ENCODE measurements around the gene PLAAT4. TPM values are rescaled to one million over a fixed set of nuclear protein-coding genes. Genes with fewer than 3 reads are reported as not detected.

The PLAAT4 gene
- total RNA-seq (2022; extraction: Qiagen RNA extraction; ENCODE audit: low read depth): 1.8 to 4.4 TPM (median 2.1 TPM) in 5 replicates

GRCh38 chr11:63536669-63537292, at the start of gene PLAAT4:
Gene PLAAT4, plus strand, starts transcription at chr11:63536808. Its CDS starts 61 bp downstream, at chr11:63536869.

GRCh38 chr11:63490551-63491239, 45.9 kb upstream of the PLAAT4 start, which contains the start of gene PLAAT5:
Gene PLAAT5, minus strand, starts transcription at chr11:63491167. Its CDS starts 133 bp downstream, at chr11:63491034.

DNA sequence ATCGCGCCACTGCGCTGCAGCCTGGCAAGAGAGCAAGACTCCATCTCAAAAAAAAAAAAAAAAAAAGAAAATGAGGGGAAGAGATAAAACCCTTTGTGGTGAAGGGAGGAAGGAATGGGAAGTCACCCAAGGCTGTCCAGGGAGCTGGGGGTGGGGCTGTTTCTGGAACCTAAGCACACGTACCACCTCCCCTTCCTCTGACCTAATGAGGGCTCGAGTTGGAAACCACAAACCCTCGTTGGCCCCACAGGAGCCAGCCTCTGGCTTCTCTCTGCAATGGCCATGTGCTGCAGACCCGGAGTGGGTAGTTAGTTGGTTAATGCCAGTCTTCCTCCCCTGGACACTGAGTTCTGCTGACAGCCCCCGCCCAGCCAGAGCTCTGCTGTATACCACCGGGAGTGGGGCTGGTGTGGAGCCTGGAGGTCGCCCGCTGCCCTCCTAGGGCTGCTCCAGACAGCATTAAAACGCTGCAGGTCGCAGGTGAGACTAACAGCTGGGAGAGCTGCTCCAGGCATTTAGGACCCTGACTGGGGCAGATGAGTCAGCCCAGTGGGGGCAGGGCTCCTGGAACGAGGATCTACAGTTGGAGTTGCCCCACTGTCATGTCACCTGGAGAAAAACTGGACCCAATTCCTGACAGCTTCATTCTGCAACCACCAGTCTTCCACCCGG, 30.6 kb upstream of the PLAAT4 start, which contains the start of gene LGALS12:
TSS of gene LGALS12 (plus strand) at position 228 of the 672 bp plus-strand sequence. CDS start at position 603, 375 bp downstream.

DNA sequence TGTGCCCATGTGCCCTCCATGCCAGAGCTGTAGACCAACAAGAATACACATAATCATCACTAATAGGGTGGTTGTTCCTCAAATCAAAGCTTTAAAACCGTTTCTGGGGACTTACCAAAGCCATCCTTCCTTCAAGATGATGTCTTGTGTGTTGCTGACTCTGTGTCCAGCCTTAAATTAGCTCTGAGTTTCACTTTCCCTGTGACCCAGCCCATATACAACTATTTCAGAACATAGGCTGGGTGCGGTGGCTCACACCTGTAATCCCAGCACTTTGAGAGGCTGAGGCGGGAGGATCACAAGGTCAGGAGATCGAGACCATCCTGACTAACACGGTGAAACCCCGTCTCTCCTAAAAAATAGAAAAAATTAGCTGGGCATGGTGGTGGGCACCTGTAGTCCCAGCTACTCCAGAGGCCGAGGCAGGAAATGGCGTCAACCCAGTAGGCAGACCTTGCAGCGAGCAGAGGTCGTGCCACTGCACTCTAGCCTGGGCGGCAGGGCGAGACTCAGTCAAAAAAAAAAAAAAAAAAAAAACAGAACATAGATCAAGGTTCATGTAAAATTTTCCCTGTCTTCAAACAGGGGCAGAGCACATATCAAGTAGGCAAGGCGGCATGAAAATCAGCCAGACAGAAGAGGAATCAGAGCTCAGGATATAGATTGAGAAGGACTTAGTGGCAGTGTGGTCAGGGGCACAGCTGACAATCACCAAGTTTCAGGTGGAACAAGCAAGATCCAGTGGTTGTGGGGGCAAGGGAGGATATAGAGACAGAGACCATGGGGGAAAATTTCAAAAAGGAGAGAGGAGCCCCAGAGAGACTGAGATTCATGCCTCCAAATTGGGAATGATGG, 26.8 kb downstream of the PLAAT4 start, which contains the start of gene PLAAT2:
TSS of gene PLAAT2 (minus strand) at position 179 of the 855 bp plus-strand sequence. CDS start at position 124, 55 bp downstream.

Other genes starting within 250 kb of the PLAAT4 start
- gene SLC22A9, start 167.0 kb upstream of the PLAAT4 start, total RNA-seq (2022; extraction: Qiagen RNA extraction; ENCODE audit: low read depth): not detected in 5 replicates
- not detected in 5 replicates for gene PLAAT5, start 45.6 kb upstream of the PLAAT4 start, total RNA-seq (2022; extraction: Qiagen RNA extraction; ENCODE audit: low read depth)
- 0.16 TPM in 1 of 5 replicates, not detected in the others for gene LGALS12, start 30.7 kb upstream of the PLAAT4 start, total RNA-seq (2022; extraction: Qiagen RNA extraction; ENCODE audit: low read depth)
- gene PLAAT2, start 26.6 kb downstream of the PLAAT4 start, total RNA-seq (2022; extraction: Qiagen RNA extraction; ENCODE audit: low read depth): 0.51 to 1.3 TPM (median 0.89 TPM) in 5 replicates
- gene PLAAT3, start 77.6 kb downstream of the PLAAT4 start, total RNA-seq (2022; extraction: Qiagen RNA extraction; ENCODE audit: low read depth): 52.1 to 72.6 TPM (median 64.8 TPM) in 5 replicates
- gene ATL3, start 134.6 kb downstream of the PLAAT4 start, total RNA-seq (2022; extraction: Qiagen RNA extraction; ENCODE audit: low read depth): 32.7 to 38.5 TPM (median 35.8 TPM) in 5 replicates
- 95.6 to 110 TPM (median 103 TPM) in 5 replicates for gene RTN3, start 144.7 kb downstream of the PLAAT4 start, total RNA-seq (2022; extraction: Qiagen RNA extraction; ENCODE audit: low read depth)
- gene ZFTA, start 232.0 kb downstream of the PLAAT4 start, total RNA-seq (2022; extraction: Qiagen RNA extraction; ENCODE audit: low read depth): 4.1 to 6.8 TPM (median 5.6 TPM) in 5 replicates

All from A549 treated with GW870086 at 1 μM for 4 hours (cell line).